GM20431 (cell line): Measurements from ENCODE around the gene CLK3.

Experiments
- in situ Hi-C: fragments of 300-500 bp; cut with MseI, MboI; formaldehyde crosslinking; loops from one replicate; pipeline ENCODE4 v1.15.0; 2020; ENCODE audit warnings: low sequenced_read_pairs; ENCODE audit not compliant: unreplicated experiment

CLK3 gene

GRCh38 chr15:74619916-74620635 lies 4.4 kb downstream of the CLK3 start:
- in situ Hi-C loops = loop anchor here (10.0 kb wide), 1 partner anchor 245 kb away; no protein-coding TSS in a partner anchor

GRCh38 chr15:74620636-74621545 lies 5.3 kb downstream of the CLK3 start:
- in situ Hi-C loops = loop anchor here (10.0 kb wide), 1 partner anchor 246 kb away; no protein-coding TSS in a partner anchor

GRCh38 chr15:74621546-74621920 lies 5.9 kb downstream of the CLK3 start:
- in situ Hi-C loops = loop anchor here (10.0 kb wide), 1 partner anchor 247 kb away; no protein-coding TSS in a partner anchor

- in situ Hi-C loops = loop anchor here (10.0 kb wide), 1 partner anchor 247 kb away; no protein-coding TSS in a partner anchor
These were observed 6.3 kb downstream of the CLK3 start for GRCh38 chr15:74621936-74622335.

- in situ Hi-C loops = loop anchor here (10.0 kb wide), 1 partner anchor 248 kb away; no protein-coding TSS in a partner anchor
These were observed 7.1 kb downstream of the CLK3 start for GRCh38 chr15:74622758-74623157.

- in situ Hi-C loops = loop anchor here (10.0 kb wide), 1 partner anchor 249 kb away; no protein-coding TSS in a partner anchor
These were observed 8.5 kb downstream of the CLK3 start for GRCh38 chr15:74624020-74624602.

- in situ Hi-C loops = loop anchor here (10.0 to 25.0 kb wide), 2 partner anchors 251 to 312 kb away; partner anchors contain the start of gene COX5A
These were observed 10.1 kb downstream of the CLK3 start for GRCh38 chr15:74625693-74626092.

GRCh38 chr15:74626336-74626735 lies 10.7 kb downstream of the CLK3 start:
- in situ Hi-C loops = loop anchor here (10.0 to 25.0 kb wide), 2 partner anchors 252 to 311 kb away; partner anchors contain the start of gene COX5A

- in situ Hi-C loops = loop anchor here (10.0 to 25.0 kb wide), 2 partner anchors 252 to 310 kb away; partner anchors contain the start of gene COX5A
These were observed 11.4 kb downstream of the CLK3 start for GRCh38 chr15:74626752-74627692.

- in situ Hi-C loops = loop anchor here (10.0 to 25.0 kb wide), 2 partner anchors 253 to 310 kb away; partner anchors contain the start of gene COX5A
These were observed 12.1 kb downstream of the CLK3 start for GRCh38 chr15:74627766-74628165.

- in situ Hi-C loops = loop anchor here (10.0 to 25.0 kb wide), 2 partner anchors 253 to 309 kb away; partner anchors contain the start of gene COX5A
These were observed 12.6 kb downstream of the CLK3 start for GRCh38 chr15:74628199-74628598.

- in situ Hi-C loops = loop anchor here (10.0 to 25.0 kb wide), 2 partner anchors 254 to 308 kb away; partner anchors contain the start of gene COX5A
These were observed 13.3 kb downstream of the CLK3 start for GRCh38 chr15:74628949-74629348.

- in situ Hi-C loops = loop anchor here (10.0 to 25.0 kb wide), 3 partner anchors 135 to 308 kb away; partner anchors contain the start of gene COX5A
These were observed 14.1 kb downstream of the CLK3 start for GRCh38 chr15:74629696-74630095.

GRCh38 chr15:74630284-74631086 lies 14.8 kb downstream of the CLK3 start:
- in situ Hi-C loops = loop anchor here (10.0 to 25.0 kb wide), 2 partner anchors 134 to 307 kb away; partner anchors contain the start of gene COX5A

- in situ Hi-C loops = loop anchor here (10.0 to 25.0 kb wide), 2 partner anchors 134 to 306 kb away; partner anchors contain the start of gene COX5A
These were observed 15.4 kb downstream of the CLK3 start for GRCh38 chr15:74631087-74631385.

- in situ Hi-C loops = loop anchor here (10.0 to 25.0 kb wide), 2 partner anchors 133 to 306 kb away; partner anchors contain the start of gene COX5A
These were observed 15.8 kb downstream of the CLK3 start for GRCh38 chr15:74631408-74631807.

- in situ Hi-C loops = loop anchor here (10.0 to 25.0 kb wide), 2 partner anchors 133 to 305 kb away; partner anchors contain the start of gene COX5A
These were observed 16.4 kb downstream of the CLK3 start for GRCh38 chr15:74631935-74632560.
